GM21528 (cell line): ENCODE data around the gene D2HGDH.
A peak's percentile ranks its signal among the peaks of the same experiment; 100 is the strongest.

Experiments
- ATAC-seq: cut with Tn5 transposase; IDR thresholded peaks from one replicate; pipeline ENCODE4 v1.9.1; 2021; ENCODE audit warnings: mild to moderate bottlenecking, moderate library complexity; ENCODE audit not compliant: unreplicated experiment, low FRiP score

The D2HGDH gene

DNA sequence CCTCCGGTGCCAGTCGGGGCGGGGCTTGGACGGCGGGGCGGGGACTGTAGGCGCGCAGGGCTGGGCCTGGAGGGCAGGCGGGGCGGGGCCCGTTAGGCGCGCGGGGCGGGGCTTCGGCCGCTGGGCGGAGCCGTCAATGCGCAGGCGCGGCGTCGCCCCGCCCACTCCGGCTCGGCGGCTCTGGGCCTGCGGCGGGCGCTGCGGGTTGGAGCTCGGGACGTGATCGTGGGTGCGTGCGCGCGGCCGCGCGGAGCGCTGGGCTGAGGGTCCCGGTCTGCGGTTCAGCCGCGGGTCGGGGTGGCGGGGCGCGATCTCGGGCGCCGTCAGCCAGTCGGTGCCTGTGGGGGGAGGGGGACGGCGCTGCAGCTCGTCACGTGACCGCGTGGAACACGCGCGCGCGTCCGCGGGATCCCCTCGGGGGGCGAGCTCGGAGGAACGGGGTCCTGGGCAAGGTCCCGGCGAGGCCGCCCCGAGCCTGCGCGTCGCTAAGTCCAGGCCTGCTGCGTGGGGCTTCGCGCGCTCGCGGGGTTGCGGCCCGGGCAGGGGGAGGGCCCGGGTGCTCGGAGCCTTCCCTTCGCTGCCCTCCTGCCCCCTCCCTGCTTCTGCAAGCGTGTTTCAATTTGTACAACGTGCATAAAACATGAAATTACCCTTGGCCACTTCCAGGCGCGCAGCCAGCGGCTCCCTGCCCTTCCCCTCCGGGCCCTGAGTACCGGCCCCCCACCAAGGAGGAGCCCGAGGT, at the start of gene D2HGDH:
TSS of gene D2HGDH (plus strand) at position 164 of the 742 bp plus-strand sequence. CDS start 595 bp downstream, outside the sequence.
- ATAC-seq: peak; percentile 75

DNA sequence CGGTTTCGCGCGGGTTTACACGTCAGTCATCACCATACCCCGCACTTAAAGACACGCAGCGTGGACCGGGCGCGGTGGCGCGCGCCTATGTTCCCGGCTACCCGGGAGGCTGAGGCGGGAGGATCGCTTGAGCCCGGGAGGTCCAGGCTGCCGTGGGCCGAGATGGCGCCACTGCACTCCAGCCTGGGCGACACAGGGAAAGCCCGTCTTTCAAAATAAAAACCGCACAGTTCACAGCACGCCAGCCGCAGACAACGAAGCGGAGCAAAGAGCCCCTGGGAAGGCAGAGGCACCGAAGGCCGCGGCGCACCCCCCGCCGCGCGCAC, 48.1 kb upstream of the D2HGDH start:
- peak; percentile 22 for ATAC-seq

DNA sequence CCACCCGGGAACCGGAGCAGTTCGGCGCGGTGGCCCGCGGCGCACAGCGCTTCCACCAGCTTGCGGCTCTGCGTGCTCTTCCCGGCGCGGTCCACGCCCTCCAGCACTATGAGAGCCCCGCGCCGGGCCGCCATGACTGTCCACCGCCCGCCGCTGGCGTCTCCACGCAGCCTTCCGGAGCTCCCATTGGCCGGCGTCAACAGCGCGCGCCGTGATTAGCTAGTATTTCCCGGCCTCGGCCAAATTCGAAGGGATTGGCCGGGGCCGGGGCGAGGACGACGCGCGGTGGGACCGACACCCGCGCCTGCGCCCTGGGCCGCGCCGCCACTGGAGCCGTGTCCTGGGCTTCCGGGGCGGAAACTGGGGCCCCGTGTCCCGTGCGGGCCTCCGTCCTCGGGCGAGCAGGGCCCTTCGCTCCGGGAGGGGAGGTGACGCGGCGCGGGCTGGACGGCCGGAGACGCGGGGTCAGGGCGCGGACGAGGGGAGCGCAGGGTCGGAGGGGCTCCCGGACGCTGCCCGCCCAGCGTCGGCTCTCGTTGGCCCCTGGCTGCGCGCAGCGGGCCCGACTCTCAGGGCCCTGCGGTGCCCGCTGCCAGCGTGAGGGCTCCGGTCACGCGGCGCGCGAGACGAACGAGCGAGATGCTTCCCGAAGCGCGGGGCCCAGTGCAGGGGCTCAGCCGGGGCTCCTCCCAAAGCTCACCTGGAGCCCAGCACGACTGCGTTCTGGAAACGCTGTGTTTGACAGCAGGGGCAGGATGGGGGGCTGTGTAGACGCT, 47.6 kb upstream of the D2HGDH start, which contains the start of gene DTYMK:
TSS of gene DTYMK (minus strand) at position 166 of the 776 bp plus-strand sequence. CDS start at position 134, 32 bp downstream.
- ATAC-seq: peak; percentile 95

DNA sequence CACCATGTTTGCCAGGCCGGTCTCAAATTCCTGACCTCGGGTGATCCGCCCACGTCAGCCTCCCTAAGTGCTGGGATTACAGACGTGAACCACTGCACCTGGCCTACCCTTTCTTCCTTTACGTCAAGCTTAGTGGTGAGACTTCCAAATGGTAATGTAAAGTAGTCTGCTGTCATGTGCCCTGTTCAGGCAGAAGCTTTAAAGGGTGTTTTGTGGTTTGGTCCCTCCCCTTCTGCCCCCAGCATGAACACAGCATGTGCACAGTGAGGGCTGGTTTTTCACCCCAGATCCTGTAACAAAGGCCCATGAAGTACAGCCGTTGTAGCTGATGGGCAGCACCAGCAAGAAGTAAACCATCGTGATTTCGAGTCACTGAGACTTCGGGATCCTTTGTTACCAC, 45.1 kb upstream of the D2HGDH start:
- no peak for ATAC-seq

DNA sequence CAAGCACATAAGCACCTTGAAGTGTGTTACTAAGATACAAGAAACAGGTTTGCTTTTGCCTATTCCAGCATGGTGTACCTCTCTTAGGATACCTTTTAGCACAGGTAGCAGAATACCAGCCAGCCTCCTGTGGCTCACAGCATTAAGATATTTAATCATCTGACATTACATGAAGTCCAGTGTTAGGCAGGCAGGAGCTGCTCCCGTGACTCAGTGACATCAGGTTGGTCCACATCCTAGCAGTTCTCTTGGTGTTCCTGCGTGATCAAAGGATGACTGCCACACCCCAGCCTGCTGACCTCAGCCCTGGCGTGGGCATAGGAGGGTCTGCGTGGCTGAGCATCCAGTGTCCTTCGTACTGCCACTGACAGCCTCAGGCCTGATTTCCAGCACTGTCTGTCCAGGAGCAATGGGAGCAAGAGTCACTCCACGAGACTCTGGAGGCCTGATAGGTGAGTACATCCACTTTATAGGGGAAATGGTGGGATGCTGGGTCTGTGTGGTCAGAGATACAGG, 44.2 kb upstream of the D2HGDH start:
- no peak for ATAC-seq

DNA sequence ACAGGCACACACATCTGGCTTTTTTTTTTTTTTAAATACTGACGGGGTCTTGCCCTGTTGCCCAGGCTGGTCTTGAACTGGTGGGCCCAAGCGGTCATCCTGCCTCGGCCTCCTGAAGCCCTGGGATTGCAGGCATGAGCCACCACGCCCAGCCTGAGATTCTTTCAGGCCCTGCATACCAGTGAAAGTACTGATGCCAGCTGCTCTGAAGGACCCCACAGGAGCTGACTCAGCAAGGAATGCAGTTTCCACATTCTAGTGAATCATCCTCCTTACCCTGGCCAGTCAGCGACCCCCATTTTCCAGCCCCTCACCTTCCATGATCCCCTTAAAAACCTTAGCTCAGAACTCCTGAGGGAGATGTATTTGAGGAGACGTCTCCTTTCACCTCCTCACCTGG, 42.0 kb upstream of the D2HGDH start:
- no peak for ATAC-seq

DNA sequence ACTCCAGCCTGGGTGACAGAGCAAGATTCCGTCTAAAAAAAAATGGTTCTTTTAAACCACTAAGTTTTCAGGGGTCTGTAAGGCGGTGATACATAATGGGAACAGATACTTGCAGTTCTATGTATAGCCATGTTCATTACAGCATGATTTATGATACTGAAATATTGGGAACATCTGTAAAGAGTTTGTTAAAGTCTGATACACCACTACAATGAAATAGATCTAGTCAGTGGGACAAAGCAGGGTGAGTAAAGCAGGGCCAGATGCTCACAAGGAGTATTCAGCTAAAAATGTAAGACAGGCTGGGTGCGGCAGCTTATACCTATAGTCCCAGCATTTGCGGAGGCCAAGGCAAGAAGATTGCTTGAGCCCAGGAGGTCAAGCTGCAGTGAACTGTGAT, 38.8 kb upstream of the D2HGDH start:
- no peak for ATAC-seq

DNA sequence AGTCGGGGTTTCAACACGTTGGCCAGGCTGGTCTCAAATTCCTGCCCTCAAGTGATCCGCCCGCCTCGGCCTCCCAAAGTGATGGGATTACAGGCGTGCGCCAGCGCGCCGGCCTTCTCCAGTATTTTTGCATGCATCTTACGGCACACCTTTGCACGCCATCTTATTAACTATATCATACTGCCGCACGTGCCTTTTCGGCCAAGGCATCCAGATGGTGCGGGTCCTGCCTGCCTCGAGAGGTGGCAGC, 33.4 kb upstream of the D2HGDH start:
- no peak for ATAC-seq

DNA sequence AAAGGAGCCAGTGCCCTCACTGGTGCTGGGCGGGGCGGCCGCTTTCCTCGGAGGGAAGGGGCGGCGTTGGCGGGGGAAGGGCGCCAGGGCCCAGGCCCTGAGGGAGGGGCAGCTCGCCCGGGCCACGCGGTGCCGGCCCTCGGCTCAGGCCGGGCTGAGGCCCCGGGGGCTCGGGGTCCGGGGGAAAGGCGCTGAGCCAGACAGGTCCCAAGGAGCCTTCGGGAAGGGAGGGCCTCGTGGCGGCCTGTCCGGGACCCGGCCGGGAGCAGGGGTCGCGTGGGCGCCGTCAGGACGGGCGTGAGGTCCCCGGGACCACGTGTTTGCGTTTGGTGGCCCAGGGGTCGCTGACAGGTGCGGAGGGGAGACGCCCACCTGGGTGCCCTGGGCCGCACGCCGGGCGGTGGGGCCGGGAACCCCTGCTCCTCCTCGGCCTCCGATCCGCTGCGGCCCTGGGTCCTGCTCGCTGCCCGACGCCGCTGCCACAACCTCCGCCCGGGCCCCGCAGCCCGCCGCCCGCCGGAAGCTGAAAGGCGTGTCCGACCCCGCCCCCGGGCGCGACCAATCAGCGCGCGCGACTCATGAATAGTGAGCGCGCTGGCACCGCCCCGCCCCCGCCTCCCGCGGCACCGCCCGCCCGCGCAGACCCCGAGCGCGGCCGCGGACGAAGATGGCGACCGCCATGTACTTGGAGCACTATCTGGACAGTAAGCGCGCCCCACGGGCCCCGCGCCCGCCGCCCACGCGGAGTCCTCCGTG, 32.9 kb upstream of the D2HGDH start, which contains the start of gene ING5:
TSS of gene ING5 (plus strand) at position 641 of the 756 bp plus-strand sequence. CDS start at position 668, 27 bp downstream.
- peak; percentile 67 for ATAC-seq

DNA sequence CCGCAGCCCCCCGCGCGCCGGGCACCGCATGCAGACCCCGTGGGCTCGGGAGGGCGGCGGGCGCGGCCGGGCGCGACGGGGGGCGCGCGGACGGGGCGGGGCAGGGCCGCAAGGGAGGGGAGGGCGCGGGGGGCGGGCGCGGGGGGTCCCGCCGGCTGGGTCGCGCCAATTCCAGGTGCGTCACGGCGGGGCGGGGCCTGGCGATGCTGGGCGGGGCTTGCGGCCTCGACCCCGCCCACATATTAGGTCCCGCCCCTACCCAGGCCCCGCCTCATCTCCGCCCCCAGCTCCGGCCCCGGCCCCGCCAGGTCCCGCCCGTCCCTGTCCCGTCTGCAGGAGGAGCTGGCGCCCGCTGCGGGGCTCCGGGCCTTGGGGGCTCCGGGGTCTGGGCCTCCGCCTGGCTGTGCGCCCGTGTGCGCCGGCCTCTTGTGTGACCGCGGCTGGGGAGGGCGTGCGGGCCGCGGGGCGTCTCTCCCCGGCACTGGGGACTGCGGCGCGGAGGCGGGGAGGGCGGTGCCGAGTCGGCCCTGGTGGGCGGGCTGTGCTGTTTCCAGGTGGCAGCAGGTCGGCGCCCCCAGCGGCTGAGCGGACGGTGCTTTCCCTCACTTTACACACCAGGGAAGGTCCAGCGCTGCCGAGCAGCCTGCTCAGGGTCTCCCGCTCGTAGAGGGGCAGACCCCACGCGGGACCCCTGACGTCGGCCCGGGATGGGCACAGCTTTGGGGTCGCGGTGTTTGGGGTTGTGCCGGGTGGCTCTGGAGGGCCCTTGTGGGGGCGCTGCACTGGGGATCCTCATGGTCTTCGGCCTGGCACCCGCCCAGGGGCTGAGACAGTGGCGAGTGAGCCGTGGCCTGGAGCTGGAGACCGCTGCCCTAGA, 32.0 kb upstream of the D2HGDH start:
- peak; percentile 73 for ATAC-seq

DNA sequence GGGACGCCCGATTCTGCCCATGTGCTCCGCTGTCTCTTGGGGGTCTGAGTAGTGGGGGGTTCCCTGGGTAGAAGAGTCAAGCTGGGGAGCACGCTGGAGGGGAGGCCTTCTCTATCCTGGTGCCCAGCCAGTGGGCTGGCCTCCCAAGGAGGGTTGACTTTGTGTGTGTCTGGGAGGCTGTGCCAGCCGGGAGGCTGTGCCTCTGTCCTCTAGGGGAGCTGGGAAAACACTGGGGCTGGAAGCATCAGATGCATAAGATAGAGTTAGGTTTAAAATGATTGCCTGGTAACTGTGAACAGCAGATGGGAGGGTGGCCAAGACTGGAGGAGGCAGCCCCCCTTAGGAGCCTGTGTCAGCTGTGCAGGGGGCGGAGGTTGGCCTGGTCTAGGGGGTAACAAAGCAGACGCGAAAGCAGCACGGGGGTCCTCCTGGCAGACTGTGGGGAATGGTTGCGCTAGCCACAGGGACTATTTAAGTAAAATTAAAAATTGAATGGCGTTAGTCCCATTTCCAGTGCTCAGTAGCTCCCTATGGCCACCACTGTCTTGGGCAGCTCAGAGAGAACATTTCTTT, 31.3 kb upstream of the D2HGDH start:
- ATAC-seq: no peak

DNA sequence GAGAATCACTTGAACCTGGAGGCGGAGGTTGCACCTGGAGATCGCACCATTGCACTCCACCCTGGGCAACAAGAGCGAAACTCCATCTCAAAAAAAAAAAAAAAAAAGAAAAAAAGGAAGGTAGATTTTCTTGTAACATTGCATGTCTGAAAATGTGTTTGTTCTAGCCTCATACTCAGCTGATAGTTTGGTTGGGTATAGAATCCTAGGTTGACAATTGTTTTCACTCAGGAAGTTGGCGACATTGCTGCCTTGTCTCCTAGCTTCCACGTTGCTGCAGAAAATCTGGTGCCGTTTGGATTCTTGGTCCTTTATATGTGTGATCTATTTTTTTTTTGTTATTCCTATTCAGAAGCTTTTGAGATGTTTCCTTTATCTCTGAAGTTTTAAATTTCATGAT, 27.9 kb upstream of the D2HGDH start:
- ATAC-seq: no peak

DNA sequence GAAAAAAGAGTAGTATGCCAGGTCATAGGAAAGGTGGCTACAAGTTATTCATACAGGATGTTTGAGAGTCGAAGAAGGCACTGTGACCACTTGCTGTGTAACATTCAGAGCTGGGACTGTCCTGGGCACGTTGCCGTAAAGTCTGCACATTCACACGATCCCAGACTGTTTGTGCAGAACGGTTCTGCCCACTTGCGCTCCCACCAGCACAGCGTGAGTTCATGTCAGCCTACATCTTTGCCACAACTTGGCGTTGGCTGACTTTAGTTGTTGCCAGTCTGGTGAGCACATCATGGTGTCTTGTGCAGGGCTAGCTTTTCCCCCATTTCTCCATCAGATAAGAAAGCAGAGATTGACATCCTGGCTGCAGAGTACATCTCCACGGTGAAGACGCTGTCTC, 25.6 kb upstream of the D2HGDH start:
- ATAC-seq: no peak

DNA sequence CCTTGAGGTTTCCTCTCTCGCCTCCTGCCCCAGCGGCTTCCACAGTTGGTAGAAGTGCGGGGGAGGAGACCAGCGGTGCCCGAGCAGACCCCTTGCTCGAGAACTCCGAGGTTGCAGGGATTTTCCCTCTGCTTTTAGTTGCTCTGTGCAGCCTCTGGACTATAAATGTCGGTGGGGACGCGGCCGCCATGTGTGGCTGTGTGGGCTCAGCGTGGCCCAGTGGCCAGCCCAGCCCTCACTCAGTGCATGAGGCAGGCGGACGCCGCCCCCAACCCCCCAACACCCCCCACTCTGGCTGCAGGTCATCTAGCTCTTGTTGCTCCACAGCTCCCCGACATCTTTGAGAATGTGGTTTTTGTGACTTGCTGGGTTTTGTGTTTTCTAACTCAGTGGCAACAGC, 15.3 kb upstream of the D2HGDH start:
- ATAC-seq: no peak

DNA sequence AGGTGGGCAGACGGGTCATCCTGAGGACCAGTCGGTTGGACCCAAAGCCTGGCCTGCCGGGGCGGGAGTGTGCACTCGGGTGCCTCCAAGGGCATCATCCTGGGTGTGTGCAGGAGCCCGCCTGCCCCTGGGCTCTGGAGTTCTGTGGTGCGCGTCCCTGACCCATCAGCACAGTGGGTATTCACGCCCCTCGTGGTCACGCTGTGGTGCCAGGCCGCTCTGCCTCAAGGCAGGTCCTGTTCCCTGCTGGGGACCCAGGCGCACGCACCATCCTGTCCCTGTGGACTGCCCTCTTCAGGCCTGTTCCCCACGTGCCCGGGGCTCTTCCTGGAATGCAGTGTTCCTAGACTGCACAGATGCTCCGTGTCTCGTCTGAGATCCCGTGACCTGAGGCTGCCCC, 14.3 kb upstream of the D2HGDH start:
- ATAC-seq: no peak

DNA sequence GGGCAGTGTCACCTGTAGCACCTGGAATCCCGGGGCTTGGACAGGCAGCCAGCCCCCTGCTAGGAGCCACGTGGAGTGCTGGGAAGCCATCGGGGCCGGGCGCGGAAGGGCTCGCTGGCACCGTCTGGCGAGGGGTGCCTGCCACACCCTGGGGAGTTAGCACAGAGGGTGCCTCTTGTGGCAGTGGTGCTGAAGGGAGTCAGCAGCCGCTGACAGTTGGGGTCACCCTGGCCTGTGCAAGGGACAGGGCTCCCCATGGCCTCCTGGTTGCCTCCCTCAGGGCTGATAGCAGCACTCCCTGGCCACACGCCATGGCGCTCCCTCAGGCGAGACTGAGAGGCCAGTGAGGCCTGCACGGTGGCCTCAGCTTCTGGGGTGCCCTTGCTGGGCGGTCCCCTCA, 13.9 kb upstream of the D2HGDH start:
- ATAC-seq: no peak

DNA sequence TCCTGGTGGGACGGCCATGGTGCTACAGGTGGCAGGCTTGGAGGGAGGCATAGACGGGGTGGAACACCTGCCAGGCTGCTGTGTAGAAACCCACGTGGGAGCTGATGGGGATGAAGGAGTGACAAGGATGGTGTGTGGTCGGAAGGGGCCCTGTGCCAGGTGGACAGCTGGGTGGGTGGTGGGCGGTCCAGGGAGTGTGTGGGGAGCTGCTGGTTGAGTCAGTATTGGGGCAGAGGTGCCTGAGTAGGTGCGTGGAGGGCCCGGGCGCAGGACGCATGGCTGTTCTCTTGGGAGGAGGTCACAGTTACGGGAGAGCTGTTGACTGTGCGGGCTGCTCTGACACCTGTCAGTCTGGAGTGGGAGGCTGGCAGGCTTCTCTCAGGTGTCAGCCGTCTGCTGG, 12.6 kb upstream of the D2HGDH start:
- no peak for ATAC-seq

DNA sequence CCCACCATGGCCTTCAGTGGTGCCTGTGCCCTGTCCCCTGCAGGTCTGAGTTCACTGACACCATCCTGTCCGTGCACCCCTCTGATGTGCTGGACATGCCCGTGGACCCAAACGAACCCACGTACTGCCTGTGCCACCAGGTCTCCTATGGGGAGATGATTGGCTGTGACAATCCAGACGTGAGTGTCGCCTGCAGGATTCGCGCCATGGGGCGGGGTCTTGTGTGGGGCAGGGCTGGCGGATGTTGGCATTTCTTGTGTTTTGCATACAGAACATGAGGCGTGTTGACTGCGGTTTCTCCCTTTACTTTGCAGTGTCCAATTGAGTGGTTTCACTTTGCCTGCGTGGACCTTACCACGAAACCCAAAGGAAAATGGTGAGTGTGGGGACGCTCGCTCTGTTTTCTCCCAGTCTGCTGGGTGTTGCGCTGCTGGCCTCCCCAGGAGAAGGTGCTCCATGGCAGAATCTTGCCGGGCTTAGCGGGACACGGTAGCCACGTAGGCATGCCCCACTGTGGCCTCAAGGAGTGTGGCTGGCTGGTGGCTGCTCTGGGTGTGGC, 11.5 kb upstream of the D2HGDH start:
- no peak for ATAC-seq

DNA sequence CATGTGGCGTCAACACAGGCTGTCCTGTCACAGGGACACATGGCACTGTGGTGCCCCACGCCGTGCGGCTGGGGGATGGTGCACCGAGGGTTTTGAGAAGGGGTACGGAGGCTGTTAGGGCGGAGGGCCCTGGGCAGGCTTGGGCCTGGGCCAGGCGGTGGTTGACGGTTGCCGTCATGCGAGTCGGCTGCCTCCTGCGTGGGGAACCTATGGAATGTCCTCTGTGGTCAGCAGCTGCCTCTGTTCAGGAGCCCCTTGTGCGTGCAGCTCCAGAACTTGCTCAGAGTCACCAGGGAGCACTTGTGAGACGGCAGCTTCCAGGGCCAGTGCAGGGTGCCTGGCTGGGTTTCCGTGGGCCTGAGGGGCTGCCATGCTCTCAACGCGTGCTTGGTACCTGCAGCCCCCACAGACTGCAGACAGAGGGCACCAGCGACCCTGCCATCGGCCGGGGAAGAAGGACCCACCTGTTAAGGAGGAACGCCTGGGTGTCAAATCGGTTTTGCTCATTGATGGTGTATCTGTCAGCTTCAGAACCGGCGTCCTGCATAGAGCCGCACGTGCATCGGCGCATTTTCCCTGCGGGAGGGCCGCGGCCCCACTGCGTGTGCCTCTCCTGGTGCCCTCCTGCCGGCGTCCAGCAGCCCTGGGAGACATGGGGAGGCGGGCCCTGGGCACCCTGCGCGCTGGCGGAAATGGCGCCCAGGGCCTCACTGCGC, 10.0 kb upstream of the D2HGDH start:
- ATAC-seq: no peak
